Ramos (cell line): ENCODE results near the gene FKBP4.

Experiments
- in situ Hi-C: fragments of 300-500 bp; cut with MboI; formaldehyde crosslinking; loops from one replicate; pipeline ENCODE4 v1.14.3; 2022; ENCODE audit warnings: low sequenced_read_pairs; ENCODE audit not compliant: unreplicated experiment

Gene FKBP4

DNA sequence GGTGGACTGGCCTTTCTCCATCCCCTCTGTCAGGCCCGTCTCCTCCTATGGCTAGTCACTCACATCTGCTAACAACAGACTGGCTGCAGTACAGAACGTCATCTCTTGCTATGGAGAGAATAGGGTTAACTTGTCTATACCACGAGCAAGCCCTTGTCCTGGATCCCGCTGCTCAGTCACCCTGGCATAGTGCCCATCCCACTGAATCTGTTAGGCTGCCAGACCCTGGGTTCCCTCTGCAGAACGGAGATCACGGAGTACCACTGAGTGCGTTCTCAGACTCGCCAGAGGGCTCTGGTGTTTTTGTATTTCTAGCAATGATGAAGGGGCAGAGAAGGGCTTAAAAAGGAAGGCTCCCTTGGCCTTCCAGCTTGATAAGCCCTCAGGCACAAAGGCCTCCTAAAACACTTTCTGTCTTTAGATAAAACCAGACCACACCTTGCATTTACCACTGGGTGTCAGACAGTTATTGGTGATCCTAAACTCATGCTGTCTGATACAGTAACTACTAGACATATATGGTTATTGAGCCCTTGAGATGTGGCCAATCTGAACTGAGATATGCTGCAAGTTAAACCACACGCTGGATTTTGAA lies 46.4 kb downstream of the FKBP4 start:
- in situ Hi-C loops = loop anchor here (10.0 kb wide), 1 partner anchor 104 kb away; no protein-coding TSS in a partner anchor

- in situ Hi-C loops = loop anchor here (10.0 kb wide), 1 partner anchor 102 kb away; no protein-coding TSS in a partner anchor
Measured at GRCh38 chr12:2842948-2843347, 48.2 kb downstream of the FKBP4 start.

GRCh38 chr12:2844786-2845185 lies 50.0 kb downstream of the FKBP4 start:
- in situ Hi-C loops = loop anchor here (10.0 kb wide), 1 partner anchor 100 kb away; no protein-coding TSS in a partner anchor

DNA sequence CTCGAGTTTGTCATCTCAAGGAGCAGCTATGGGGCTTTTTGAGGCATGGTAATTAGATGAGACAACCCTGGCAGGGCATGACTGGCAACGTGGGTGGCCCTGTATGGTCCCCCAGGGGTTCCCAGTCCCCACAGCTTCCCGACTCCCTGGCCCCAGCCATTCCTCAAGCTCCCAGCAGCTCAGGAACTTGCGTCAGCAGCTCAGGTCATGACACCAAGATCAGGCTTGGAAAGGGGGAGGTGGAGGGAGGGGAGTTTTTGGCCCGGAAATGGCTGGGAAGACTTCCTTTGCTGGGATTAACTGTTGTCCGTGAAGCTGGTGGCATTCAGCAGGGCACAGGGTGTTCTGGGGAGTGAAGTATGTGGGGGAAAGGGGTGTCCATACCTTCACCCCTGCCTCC lies 50.5 kb downstream of the FKBP4 start:
- in situ Hi-C loops = loop anchor here (10.0 kb wide), 1 partner anchor 100 kb away; no protein-coding TSS in a partner anchor

GRCh38 chr12:2851931-2852330 lies 57.2 kb downstream of the FKBP4 start:
- in situ Hi-C loops = no loop called here

DNA sequence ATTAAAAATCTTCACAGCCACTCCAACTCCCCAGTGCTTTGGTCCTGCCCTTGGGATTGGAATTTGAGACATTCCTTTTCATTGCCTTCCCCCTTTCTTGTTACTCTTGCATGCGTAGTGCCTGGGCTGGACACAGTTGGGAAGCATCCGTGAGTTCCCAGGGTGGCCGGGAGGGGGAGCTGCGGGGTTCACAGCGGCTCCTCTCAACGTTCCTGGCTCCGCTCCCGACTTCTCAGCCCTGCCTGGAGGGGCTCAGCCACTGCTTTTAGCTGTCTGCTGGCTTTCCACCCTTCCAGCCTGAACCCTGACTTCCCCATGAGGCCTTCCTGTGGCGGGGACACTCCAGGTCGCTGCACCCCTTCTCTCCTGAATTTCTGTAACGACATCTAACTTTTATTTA lies 58.9 kb downstream of the FKBP4 start:
- in situ Hi-C loops = no loop called here
